CD4-positive, CD25-positive, alpha-beta regulatory T cell (primary cell): ENCODE data around the gene SNRPD2. TPM values are rescaled to one million over a fixed set of nuclear protein-coding genes. Genes with fewer than 3 reads are reported as not detected.

Source experiments
- ATAC-seq, 2 donors: fragments of 150-1000 bp; cut with Tn5 transposase; one replicate each; pipeline ENCODE4 v1.10.0; 2021; ENCODE audit warnings: low read depth in 2 of 2, moderate number of reproducible peaks in 2 of 2, moderate library complexity in 1 of 2
- DNase-seq, 3 donors: peaks; one replicate each; pipeline versions ENCODE4 v3.0.0 to v3.0.0-alpha.2; 2012 to 2022; ENCODE audit warnings: mixed read lengths in 1 of 3
- H3K27ac ChIP-seq: one replicate; pipeline ENCODE4 v1.7.0; 2013; ENCODE audit warnings: mild to moderate bottlenecking, low read length; ENCODE audit not compliant: insufficient read depth, poor library complexity, severe bottlenecking
- H3K27me3 ChIP-seq: one replicate; pipeline ENCODE4 v1.7.0; 2013; ENCODE audit warnings: low read length; ENCODE audit not compliant: control insufficient read depth, insufficient read depth
- H3K36me3 ChIP-seq: one replicate; pipeline ENCODE4 v1.7.0; 2013; ENCODE audit warnings: mild to moderate bottlenecking, low read length, moderate library complexity; ENCODE audit not compliant: control insufficient read depth, insufficient read depth
- H3K4me1 ChIP-seq: 2 replicates; pipeline ENCODE4 v1.7.0; 2013; ENCODE audit warnings: mild to moderate bottlenecking, low read length; ENCODE audit not compliant: insufficient read depth, control insufficient read depth, poor library complexity, severe bottlenecking
- H3K4me3 ChIP-seq: one replicate; pipeline ENCODE4 v1.7.0; 2013; ENCODE audit warnings: low read depth, mild to moderate bottlenecking, low read length, moderate library complexity
- H3K9me3 ChIP-seq, 2 experiments: 1 replicate in 1 of 2; 2 replicates in 1 of 2; pipeline ENCODE4 v1.7.0; 2013; ENCODE audit warnings: low read length in 2 of 2, mild to moderate bottlenecking in 1 of 2, moderate library complexity in 1 of 2; ENCODE audit not compliant: control insufficient read depth in 2 of 2
- H3K27ac Mint-ChIP-seq, 3 donors: one replicate each; pipeline ENCODE4 v1.8.0; 2020 to 2022; ENCODE audit warnings: mild to moderate bottlenecking in 3 of 3, mixed read lengths in 3 of 3, moderate library complexity in 2 of 3
- H3K27me3 Mint-ChIP-seq: one replicate; pipeline ENCODE4 v1.8.0; 2022; ENCODE audit warnings: mild to moderate bottlenecking, mixed read lengths
- H3K36me3 Mint-ChIP-seq: one replicate; pipeline ENCODE4 v1.8.0; 2020; ENCODE audit warnings: mixed read lengths
- H3K4me1 Mint-ChIP-seq, 4 donors: one replicate each; pipeline ENCODE4 v1.8.0; 2020 to 2022; ENCODE audit warnings: mixed read lengths in 4 of 4, mild to moderate bottlenecking in 1 of 4
- H3K4me3 Mint-ChIP-seq, 4 donors: one replicate each; pipeline ENCODE4 v1.8.0; 2020 to 2022; ENCODE audit warnings: mild to moderate bottlenecking in 4 of 4, mixed read lengths in 4 of 4, moderate library complexity in 3 of 4
- H3K9me3 Mint-ChIP-seq, 7 donors: one replicate each; pipeline ENCODE4 v1.8.0; 2020 to 2022; ENCODE audit warnings: mixed read lengths in 7 of 7, mild to moderate bottlenecking in 3 of 7, moderate library complexity in 2 of 7
- polyA plus RNA-seq, 4 donors: library from polyadenylated mRNA; unstranded; fragments of 300-500 nt; fragmentation: Illumina TruSeq; gene quantifications; one replicate each; pipeline ENCODE4 v1.2.3, GENCODE V29; 2021
- total RNA-seq: library from RNA; stranded (reverse); gene quantifications from one replicate; pipeline ENCODE4 v1.2.3, GENCODE V29; 2022

Gene SNRPD2
- total and polyA plus RNA-seq, 5 donors from 2014 or later: 271 to 1,255 (median 1,082) TPM

DNA sequence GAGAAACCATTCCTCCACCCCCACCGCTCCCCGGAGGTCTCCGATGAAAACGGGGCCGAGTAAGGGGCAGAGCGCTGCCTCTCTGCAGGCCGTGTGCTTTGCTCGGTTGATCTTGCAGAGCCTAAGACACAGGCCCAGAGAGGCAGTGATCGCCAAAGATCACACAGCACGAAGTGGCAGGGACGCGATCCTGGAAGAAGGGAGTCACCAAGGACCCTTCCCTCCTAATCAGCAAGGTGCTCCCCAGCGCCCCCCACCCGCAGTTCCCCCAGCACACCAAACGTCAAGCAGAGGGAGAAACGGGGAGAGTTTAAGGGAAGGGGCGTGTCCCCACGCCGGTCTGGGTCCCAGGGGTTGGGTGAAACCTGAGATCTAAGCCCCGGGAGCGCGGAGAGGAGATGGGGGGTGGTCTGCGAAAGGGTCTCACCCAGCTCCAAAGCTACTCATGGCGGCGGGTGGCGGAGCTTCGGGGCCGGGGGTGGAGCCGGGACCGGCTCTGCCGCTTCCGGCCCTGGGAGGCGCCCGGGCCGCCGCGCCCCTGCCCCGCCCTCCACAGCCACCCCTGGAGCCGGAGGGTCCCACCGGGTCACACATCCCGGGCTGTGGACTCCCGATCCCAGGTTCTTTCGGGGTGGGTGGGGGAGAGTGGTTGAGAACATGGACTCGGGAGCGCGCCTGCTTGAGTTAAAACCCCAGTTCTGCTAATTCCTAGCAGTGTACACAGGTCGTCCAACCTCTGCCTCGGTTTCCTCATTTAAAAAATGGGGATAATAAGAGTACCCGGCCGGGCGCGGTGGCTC is 52.6 kb downstream of the SNRPD2 start, which contains the start of gene EML2:
Gene EML2, minus strand, starts transcription at position 468 of the 800 bp plus-strand sequence. Its CDS starts 21 bp downstream, at position 447.
- H3K9me3 Mint-ChIP-seq: no peaks in the 10 kb centered on the region
- peak within 1 kb of the TSS; percentile 91 to 98 (median 94) for H3K4me3 Mint-ChIP-seq
- H3K27me3 Mint-ChIP-seq: peaks cover 4% of the 10 kb centered on the region
- H3K27ac ChIP-seq: peak within 1 kb of the TSS; percentile 66
- no peaks in the 10 kb centered on the region for H3K9me3 ChIP-seq
- no peaks in the 10 kb centered on the region for H3K27me3 ChIP-seq
- H3K36me3 ChIP-seq: no peaks in the 10 kb centered on the region
- H3K36me3 Mint-ChIP-seq: peaks cover 3% of the 10 kb centered on the region
- peak within 1 kb of the TSS; percentile 71 to 95 (median 90) for H3K27ac Mint-ChIP-seq
- H3K4me1 ChIP-seq: peaks cover 49% of the 10 kb centered on the region
- ATAC-seq (peak; percentile 36 to 45), DNase-seq (peak; percentile 44 to 73 (median 50))
- peak within 1 kb of the TSS; percentile 70 for H3K4me3 ChIP-seq
- H3K4me1 Mint-ChIP-seq: peaks cover 13 to 57% (median 26%) of the 10 kb centered on the region in 4 donors

DNA sequence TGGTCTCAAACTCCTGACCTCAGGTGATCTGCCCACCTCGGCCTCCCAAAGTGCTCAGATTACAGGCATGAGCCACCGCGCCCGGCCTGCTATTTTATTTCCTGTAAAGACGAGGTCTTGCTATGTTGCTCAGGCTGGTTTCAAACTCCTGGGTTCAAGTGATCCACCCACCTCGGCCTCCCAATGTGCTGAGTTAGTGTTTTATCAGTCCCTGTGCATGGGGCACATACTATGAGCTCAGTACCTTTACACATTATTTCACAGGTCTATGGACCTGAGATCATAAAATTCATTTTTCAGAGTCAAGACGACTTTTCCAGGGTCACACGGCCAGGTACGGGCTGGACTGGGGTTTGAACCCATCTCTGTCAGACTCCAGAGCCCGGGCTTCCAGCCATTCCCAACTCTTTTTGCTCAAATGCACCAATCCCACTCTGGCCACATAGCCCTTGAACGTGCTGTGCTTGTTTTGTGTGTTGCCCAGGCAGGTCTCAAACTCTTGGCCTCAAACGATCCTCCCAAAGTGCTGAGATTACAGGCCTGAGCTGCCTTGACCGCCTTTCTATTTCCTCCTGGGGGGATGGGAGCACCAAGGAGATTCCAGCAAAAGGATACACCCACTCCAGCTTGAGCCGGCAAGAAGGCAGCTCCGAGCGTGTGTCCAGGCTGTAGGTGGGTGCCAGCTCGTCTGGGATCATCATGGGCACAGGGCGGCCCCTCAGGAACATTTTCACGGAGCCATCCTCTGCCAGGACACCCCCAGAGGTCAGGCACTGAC is 53.7 kb downstream of the SNRPD2 start:
- Mint-ChIP-seq H3K4me3 (peak overlapping the region; percentile 72 to 98 (median 94)), H3K9me3 (no peaks in the 10 kb centered on the region), H3K27ac (peak overlapping the region in 2 of 3 donors; percentile 90 to 95), H3K27me3 (peaks cover 2% of the 10 kb centered on the region), H3K36me3 (peaks cover 3% of the 10 kb centered on the region), H3K4me1 (peaks cover 12 to 50% (median 22%) of the 10 kb centered on the region in 4 donors)
- no peaks in the 10 kb centered on the region for H3K9me3 ChIP-seq
- no peak overlapping the region for H3K27ac ChIP-seq
- ATAC-seq (no peak), DNase-seq (no peak)
- H3K27me3 ChIP-seq: no peaks in the 10 kb centered on the region
- peaks cover 1% of the 10 kb centered on the region for H3K36me3 ChIP-seq
- peaks cover 45% of the 10 kb centered on the region for H3K4me1 ChIP-seq
- peak overlapping the region; percentile 70 for H3K4me3 ChIP-seq

Other genes starting within 250 kb of the SNRPD2 start
- 731 TPM for gene FOSB, start 224.0 kb downstream of the SNRPD2 start, total RNA-seq
- gene FOSB, start 224.0 kb downstream of the SNRPD2 start, polyA plus RNA-seq: 10 to 100 TPM in 2 of 4 donors, 1 to 10 TPM in 2; 5.2 to 12.7 (median 9.6) TPM
- 1.5 TPM for gene RTN2, start 194.9 kb downstream of the SNRPD2 start, total RNA-seq
- under 1 TPM; 0.09 to 0.88 (median 0.28) TPM for gene RTN2, start 194.9 kb downstream of the SNRPD2 start, polyA plus RNA-seq
- 2.3 TPM for gene PPM1N, start 193.5 kb downstream of the SNRPD2 start, total RNA-seq
- gene PPM1N, start 193.5 kb downstream of the SNRPD2 start, polyA plus RNA-seq: 1 to 10 TPM; 2.5 to 6.7 (median 3.7) TPM
- gene VASP, start 184.5 kb downstream of the SNRPD2 start, total RNA-seq: 115 TPM
- 10 to 100 TPM; 40.3 to 53.2 (median 50.4) TPM for gene VASP, start 184.5 kb downstream of the SNRPD2 start, polyA plus RNA-seq
- gene OPA3, start 107.2 kb downstream of the SNRPD2 start, total RNA-seq: 7.3 TPM
- 1 to 10 TPM; 4.7 to 8.2 (median 5.9) TPM for gene OPA3, start 107.2 kb downstream of the SNRPD2 start, polyA plus RNA-seq
- gene GPR4, start 89.7 kb downstream of the SNRPD2 start, total RNA-seq: not detected
- not detected for gene GPR4, start 89.7 kb downstream of the SNRPD2 start, polyA plus RNA-seq
- gene EML2, start 52.6 kb downstream of the SNRPD2 start, total RNA-seq: 90.0 TPM
- gene EML2, start 52.6 kb downstream of the SNRPD2 start, polyA plus RNA-seq: 10 to 100 TPM; 15.1 to 23.8 (median 18.3) TPM
- gene GIPR, start 23.7 kb downstream of the SNRPD2 start, total RNA-seq: 9.3 TPM
- under 1 TPM in 3 of 4 donors, not detected in 1; 0.15 to 0.19 (median 0.17) TPM for gene GIPR, start 23.7 kb downstream of the SNRPD2 start, polyA plus RNA-seq
- 10.0 TPM for gene QPCTL, start 713 bp upstream of the SNRPD2 start, total RNA-seq
- 1 to 10 TPM in 1 of 4 donors, under 1 TPM in 3; 0.37 to 1.1 (median 0.52) TPM for gene QPCTL, start 713 bp upstream of the SNRPD2 start, polyA plus RNA-seq
- 26.5 TPM for gene FBXO46, start 38.9 kb upstream of the SNRPD2 start, total RNA-seq
- gene FBXO46, start 38.9 kb upstream of the SNRPD2 start, polyA plus RNA-seq: 10 to 100 TPM in 3 of 4 donors, 1 to 10 TPM in 1; 8.0 to 12.0 (median 10.5) TPM
- not detected for gene MEIOSIN, start 41.5 kb upstream of the SNRPD2 start, total RNA-seq
- gene MEIOSIN, start 41.5 kb upstream of the SNRPD2 start, polyA plus RNA-seq: not detected
- gene SIX5, start 77.3 kb upstream of the SNRPD2 start, total RNA-seq: 1.3 TPM
- under 1 TPM in 3 of 4 donors, not detected in 1; 0.17 to 0.31 (median 0.20) TPM for gene SIX5, start 77.3 kb upstream of the SNRPD2 start, polyA plus RNA-seq
- gene DMPK, start 90.5 kb upstream of the SNRPD2 start, total RNA-seq: 68.1 TPM
- 1 to 10 TPM in 3 of 4 donors, under 1 TPM in 1; 0.61 to 1.6 (median 1.5) TPM for gene DMPK, start 90.5 kb upstream of the SNRPD2 start, polyA plus RNA-seq
- 63.8 TPM for gene DMWD, start 100.9 kb upstream of the SNRPD2 start, total RNA-seq
- gene DMWD, start 100.9 kb upstream of the SNRPD2 start, polyA plus RNA-seq: 10 to 100 TPM; 13.5 to 18.3 (median 15.7) TPM
- gene RSPH6A, start 123.4 kb upstream of the SNRPD2 start, total RNA-seq: 0.20 TPM
- not detected for gene RSPH6A, start 123.4 kb upstream of the SNRPD2 start, polyA plus RNA-seq
- gene SYMPK, start 171.2 kb upstream of the SNRPD2 start, total RNA-seq: 87.6 TPM
- gene SYMPK, start 171.2 kb upstream of the SNRPD2 start, polyA plus RNA-seq: 10 to 100 TPM in 2 of 4 donors, 1 to 10 TPM in 2; 5.0 to 13.0 (median 8.6) TPM
- not detected for gene FOXA3, start 172.4 kb upstream of the SNRPD2 start, total RNA-seq
- gene FOXA3, start 172.4 kb upstream of the SNRPD2 start, polyA plus RNA-seq: not detected
- gene IRF2BP1, start 194.2 kb upstream of the SNRPD2 start, total RNA-seq: 21.2 TPM
- gene IRF2BP1, start 194.2 kb upstream of the SNRPD2 start, polyA plus RNA-seq: 1 to 10 TPM; 4.5 to 6.4 (median 5.4) TPM
- gene MYPOP, start 210.7 kb upstream of the SNRPD2 start, total RNA-seq: 8.7 TPM
- under 1 TPM in 3 of 4 donors, not detected in 1; 0.17 to 0.44 (median 0.20) TPM for gene MYPOP, start 210.7 kb upstream of the SNRPD2 start, polyA plus RNA-seq
- gene NANOS2, start 222.8 kb upstream of the SNRPD2 start, total RNA-seq: not detected
- not detected for gene NANOS2, start 222.8 kb upstream of the SNRPD2 start, polyA plus RNA-seq